ENCODE results near the gene CDRT15. TPM values are rescaled to one million over a fixed set of nuclear protein-coding genes. Genes with fewer than 3 reads are reported as not detected.
"Not testable (repeated sequence)": the region's sequence is repeated elsewhere in the genome, so short reads cannot be mapped to it uniquely, and the experiment has no call there.

CDRT15 gene
- polyA plus RNA-seq, 4 donors, result 0.34 to 1.3 (median 1.1) TPM; not detected in 1

DNA sequence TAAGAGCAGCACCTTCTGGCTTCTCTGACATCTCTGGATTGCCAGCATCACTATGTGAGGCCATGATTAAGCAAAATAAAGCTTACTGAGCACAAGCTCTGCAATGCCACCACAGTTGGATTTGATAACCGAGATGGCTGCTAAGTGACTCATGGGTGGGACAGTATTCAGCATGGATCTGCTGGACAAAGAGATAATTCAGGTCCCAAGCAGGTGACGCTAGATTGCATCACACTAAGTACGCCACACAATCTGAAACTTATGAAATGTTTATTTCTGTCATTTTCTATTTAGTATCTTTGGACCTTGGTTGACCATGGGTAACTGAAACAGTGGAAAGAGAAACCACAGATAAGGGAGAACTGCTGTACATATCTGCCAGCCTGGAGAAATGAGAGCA lies 27.4 kb downstream of the CDRT15 start:
- no peak for DNase-seq (ENCODE audit: low read depth in 4 of 4, low spot score in 2 of 4)

DNA sequence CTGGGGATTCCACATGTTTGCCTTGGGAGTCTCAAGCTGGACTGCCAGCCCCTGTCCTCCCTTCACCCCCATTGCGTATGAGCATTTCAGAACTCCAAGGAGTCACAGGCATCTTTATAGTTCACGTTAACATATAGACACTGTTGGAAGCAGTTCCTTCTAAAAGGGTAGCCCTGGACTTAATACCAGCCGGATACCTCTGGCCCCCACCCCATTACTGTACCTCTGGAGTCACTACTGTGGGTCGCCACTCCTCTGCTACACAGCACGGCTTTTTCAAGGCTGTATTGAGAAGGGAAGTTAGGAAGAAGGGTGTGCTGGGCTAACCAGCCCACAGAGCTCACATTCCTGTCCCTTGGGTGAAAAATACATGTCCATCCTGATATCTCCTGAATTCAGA lies 28.9 kb downstream of the CDRT15 start:
- no peak for DNase-seq (ENCODE audit: low read depth in 4 of 4, low spot score in 2 of 4)

DNA sequence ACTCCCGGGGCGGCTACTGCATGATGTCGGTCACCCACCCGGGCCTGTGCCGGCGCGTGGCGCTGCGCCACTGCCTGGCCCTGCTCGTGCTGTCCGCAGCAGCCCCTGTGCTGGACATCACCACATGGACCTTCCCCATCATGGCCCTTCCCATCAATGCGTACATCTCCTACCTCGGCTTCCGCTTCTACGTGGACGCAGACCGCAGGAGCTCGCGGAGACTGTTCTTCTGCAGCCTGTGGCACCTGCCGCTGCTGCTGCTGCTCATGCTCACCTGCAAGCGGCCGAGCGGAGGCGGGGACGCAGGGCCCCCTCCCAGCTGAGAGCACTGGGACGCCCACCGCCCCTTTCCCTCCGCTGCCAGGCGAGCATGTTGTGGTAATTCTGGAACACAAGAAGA lies 29.8 kb downstream of the CDRT15 start:
- DNase-seq (ENCODE audit: low read depth in 4 of 4, low spot score in 2 of 4), result no peak

DNA sequence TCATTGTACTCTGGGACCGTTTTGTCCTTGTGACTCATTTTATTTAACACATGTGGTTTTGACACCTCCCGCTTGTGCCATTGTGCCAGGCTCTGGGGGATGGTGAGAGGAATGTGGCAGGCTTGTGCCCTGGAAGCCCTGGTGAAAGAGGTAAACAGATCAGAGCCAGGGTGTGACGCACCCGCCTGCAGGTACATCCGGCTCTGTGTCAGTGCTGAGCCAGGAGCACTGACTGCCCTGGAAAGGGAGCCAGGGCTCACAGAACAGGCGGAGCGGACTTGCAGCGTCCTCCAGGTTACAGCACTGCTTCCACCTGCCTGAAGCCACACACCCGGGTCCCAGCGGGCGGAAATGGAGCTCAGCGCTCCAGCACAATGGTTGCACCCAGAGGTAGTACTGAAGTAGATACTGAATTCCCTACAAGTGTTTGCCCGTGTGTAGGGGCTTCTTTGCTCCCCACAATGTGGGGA lies 30.6 kb downstream of the CDRT15 start:
- DNase-seq (ENCODE audit: low read depth in 4 of 4, low spot score in 2 of 4), result no peak

DNA sequence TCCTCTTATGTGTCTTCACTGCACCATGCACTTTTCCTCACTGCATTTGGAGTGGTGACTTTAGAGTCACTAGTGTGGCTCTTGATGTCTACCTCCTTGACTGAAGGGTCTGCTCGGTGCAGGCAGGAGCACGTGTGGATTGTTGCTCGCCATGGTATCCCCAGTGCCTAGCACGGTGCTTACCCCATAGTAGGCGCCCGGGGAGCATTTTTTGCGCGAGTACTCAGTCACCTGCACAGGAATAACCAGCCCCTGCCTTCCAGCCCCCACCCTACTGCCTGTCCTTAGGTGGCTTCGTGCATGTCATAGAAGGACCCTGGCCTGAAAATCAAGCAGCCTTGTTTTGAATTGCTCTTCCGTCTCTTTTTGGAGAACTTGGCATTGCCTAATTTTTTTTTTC lies 31.3 kb downstream of the CDRT15 start:
- DNase-seq (ENCODE audit: low read depth in 4 of 4, low spot score in 2 of 4), result no peak

DNA sequence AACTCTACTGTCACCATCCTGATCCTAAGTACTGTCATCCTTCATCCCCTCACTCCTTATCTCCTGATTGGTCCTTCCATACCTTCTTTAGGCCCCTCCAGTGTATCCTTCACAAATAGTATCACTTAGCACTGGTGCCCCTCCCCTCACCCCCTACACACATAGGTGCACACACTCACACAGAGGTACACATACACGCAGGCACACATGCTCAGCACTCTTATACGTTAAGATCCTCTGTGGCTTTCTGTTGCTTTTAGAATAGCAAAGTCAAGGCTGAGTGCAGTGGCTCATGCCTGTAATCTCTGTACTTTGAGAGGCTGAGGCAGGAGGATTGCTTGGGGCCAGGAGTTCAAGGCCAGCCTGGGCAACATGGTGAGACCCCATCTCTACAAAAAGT lies 32.1 kb downstream of the CDRT15 start:
- no peak for DNase-seq (ENCODE audit: low read depth in 4 of 4, low spot score in 2 of 4)

DNA sequence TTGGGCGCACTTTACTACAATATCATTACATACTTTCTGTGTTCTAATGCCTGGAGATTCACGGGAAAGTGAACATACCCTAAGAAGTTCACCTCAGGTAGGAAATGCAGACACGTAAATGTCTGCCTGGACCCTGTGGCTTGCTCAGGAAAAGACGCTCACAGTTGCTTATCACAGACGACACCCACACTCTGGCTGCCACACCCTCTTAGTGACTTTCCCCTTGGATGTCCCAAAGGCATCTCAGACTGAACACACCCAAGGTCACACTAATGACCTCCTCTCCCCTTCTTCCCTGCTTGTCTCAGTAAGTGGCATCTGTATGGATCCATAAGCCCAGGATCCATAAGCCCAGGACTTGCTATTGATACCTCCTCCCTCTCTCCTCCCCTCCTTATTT lies 32.6 kb downstream of the CDRT15 start:
- DNase-seq (ENCODE audit: low read depth in 4 of 4, low spot score in 2 of 4), result no peak

DNA sequence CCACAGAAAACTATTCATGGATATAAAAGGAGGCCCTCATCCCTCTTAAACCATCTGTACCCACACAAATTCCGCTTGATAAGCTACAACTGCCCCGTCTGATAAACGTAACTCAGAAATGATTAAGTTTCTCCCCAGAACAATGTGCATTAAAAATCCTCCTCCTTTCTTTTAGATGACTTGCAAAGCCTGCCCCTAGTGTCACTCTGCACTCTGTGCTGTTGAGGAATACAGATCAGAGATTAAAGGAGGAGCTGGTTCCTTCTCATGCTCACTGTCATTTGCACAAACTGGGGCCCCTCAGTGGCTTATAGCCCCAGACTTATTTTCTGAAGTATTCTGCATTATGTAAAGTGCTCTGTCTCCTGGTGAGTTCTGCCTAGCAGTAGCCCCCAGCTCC lies 33.3 kb downstream of the CDRT15 start:
- DNase-seq (ENCODE audit: low read depth in 4 of 4, low spot score in 2 of 4), result no peak

DNA sequence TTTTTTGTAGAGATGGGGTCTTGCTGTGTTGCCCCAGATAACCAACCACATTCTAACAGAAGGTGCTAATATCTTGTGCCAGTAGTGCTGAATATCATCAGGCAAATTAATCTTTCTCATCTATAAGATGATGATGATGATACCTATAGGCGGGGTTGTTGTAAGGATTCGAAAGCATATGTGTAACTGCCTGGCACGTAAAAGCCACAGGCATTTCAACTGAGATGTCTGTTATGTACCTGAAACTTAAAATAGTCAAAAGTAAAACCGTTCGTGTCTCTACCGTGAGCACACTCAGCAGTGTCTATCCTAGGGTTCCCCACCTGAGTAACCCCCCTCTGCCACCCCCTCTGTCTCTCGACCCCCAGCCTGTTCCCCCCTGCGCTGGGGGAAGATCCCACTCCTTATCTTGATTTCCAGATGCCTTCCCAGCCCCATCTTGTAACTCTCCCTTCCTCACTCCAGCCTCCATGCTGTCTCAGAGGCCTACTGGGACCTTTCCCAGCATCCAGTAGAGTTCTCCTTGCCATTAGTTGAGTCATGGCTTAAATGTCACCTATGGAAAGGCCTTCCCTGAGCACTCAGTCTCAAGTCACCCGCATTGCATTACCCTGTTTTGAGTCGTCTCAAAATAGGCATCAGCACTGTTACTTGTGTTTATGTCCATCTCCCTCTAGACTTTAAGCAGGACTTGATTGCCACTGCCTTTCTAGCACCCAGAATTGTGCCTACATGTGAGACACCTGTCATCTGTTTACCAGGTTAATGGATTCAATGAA lies 34.1 kb downstream of the CDRT15 start:
- no peak for DNase-seq (ENCODE audit: low read depth in 4 of 4, low spot score in 2 of 4)

DNA sequence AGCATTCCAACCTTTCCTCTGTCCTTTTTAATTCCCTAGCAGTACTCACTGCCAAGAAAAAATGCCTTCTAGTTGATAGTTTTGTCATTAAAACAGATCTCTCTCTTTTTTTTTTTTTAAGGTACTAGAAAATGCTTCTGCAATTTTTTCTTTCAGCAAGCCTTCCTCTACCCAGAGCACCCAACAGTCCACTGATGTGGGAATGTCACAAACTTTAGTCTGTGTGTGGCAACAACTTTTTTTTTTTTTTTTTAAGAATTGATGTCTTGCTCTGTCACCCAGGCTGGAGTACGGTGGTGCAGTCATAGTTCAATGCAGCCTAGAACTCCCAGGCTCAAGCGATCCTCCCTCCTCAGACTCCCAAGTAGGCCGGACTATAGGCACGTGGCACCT lies 34.7 kb downstream of the CDRT15 start:
- DNase-seq (ENCODE audit: low read depth in 4 of 4, low spot score in 2 of 4), result no peak

DNA sequence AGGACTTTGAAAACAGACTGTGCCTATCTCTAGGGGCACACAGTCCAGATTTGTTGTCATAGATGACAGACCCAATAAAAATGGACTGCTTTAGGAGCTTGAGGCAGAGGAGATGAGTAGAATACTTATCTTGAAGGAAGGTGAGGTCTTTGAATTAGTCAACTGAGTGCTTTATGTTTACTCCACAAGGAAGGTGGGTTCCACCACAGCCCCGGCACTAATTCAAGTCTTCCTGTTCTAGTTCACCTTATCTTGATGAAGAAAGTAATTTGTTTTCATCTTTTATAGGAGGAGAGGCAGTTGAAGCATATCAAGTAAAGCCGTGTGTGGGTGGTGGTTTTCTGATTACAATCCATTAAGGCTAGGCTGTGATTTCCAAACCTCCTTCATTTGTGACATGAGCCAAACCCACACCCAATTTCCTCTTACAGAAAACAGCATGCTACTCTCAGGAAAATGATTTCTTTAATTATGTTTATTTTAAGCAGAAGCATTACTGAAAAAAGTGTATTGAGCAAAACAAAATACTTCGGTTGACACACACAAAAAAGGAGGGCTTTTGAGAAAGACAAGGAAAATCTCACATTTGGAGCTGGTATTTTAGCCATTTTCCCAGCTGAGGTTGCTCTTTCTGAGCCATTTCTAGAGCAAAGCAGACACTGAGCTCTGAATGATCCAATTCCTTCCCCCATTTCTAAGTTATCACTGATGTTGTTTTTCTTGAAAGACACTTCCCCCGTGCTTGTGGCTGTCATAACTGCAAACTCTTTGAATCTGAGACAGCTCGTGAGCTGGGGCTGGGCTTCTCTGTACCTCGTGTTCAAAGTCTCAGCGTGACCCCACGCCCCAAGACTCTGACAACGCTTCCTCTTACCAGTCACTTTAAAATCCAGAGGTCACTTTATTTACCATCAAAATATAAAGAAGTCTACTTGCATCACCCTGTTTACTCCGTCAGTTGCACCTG lies 35.4 kb downstream of the CDRT15 start:
- peak in 1 of 4 donors; percentile 3 for DNase-seq (ENCODE audit: low read depth in 4 of 4, low spot score in 2 of 4)

DNA sequence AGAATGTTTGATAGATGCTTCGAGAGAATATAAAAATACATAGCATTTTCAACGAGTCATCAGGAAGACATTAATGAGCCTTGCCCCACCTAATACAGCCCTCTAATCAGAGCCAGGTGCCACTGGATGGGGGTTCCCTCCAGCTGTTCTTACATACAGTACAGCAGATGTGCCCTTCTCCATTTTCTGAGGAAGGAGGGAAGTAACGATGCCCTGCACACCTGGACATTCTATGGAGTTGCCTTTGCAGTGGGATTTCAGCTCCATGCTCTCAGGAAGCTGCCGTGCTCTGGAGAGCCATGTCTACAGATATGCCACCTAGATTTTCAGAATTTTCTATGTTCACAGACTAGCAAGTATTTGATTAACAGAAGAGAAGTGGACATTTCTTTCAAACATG lies 36.3 kb downstream of the CDRT15 start:
- DNase-seq (ENCODE audit: low read depth in 4 of 4, low spot score in 2 of 4), result no peak

DNA sequence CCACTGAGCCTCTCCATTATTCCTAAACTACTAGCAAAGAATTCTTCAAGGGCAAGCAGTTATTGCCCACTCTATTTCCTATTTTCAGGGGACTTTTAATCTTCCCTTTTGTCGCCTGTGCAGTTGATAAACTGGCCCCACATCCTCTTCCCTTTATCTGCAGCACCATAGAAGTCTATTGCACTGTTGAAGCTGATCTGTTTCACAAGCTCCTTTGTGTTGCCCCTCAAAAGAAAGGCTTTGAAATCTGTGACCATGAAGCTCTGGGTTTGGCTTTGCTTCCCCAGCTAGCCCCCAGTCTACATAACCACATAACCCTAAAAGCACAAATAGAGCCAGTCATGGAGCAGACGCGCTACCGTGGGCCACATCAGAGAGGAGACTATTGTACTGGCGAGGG lies 37.1 kb downstream of the CDRT15 start:
- no peak for DNase-seq (ENCODE audit: low read depth in 4 of 4, low spot score in 2 of 4)

DNA sequence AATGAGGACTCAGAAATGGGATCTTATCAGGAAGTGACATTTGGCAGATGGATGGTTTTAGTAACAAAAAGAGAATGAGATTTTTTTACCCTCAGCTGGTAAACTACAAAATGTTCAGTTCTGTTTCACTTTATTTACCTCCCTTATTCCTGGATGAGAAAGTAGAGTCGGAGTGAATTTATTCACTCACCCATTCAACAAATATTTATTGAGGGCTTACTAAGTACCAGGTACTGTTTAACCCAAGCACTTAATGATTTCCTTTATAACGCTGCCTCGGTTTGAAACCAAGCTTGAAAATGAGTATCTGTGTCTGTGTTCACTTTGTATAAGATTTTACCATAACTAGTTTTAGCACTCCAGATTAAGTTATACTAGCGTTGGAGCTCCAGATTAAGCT lies 38.1 kb downstream of the CDRT15 start:
- DNase-seq (ENCODE audit: low read depth in 4 of 4, low spot score in 2 of 4), result no peak

DNA sequence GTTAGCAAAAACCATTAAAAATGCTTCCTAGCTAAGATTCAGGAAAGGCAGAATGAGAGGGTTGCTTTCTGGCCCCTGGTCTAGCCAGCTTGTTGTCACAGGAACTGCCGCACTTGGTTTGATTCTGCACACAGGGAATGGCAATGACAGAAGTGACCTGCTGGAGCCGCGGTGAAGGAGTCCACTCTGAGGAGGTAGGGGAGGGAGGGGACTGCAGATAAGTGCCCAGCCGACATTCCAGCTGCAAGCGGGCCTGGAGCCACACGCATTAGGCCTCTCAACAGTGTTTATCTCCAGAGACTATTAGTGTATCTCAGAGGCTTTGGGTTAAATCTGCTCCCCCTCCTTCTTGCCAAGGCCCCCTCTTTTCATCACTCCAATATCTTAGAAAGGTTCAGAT lies 38.6 kb downstream of the CDRT15 start:
- no peak for DNase-seq (ENCODE audit: low read depth in 4 of 4, low spot score in 2 of 4)

DNA sequence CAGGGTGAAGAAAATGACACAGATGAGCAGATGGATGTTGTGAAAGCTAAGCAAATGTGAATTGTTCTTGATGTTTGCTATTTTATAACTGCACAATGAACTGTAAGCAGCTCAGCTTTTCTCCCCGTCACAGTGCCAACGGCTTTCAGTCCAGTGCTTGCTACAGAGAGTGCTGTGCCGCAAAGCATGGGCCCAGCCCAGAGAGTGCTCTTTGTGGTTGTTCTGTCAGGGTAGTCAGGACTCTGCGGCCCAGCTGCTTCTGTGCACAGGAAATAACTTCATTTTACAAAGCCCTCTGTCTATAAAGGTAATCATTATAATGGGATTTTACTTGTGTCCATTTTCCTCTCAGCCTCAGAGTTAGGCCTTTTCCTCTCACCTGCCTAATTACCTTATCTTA lies 39.1 kb downstream of the CDRT15 start:
- no peak for DNase-seq (ENCODE audit: low read depth in 4 of 4, low spot score in 2 of 4)

DNA sequence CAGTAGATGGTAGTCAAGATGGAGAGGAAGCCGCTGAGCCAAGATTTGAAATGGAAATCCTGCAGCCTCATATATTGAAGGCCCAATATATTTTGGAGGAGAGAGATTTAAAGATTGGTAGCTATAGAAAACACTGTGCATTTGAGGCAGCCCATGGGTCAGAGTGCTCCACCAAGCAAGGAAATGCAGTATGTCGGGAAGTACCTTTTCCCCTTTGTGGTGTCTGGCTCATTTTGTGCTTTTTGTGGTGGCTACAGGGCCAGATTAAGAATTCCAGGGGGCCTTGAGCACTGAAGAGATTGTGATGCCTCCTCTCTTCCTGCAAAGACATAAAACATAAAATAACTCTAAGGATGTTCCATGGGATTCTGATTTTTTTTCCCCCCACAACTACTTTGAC lies 39.6 kb downstream of the CDRT15 start:
- no peak for DNase-seq (ENCODE audit: low read depth in 4 of 4, low spot score in 2 of 4)

DNA sequence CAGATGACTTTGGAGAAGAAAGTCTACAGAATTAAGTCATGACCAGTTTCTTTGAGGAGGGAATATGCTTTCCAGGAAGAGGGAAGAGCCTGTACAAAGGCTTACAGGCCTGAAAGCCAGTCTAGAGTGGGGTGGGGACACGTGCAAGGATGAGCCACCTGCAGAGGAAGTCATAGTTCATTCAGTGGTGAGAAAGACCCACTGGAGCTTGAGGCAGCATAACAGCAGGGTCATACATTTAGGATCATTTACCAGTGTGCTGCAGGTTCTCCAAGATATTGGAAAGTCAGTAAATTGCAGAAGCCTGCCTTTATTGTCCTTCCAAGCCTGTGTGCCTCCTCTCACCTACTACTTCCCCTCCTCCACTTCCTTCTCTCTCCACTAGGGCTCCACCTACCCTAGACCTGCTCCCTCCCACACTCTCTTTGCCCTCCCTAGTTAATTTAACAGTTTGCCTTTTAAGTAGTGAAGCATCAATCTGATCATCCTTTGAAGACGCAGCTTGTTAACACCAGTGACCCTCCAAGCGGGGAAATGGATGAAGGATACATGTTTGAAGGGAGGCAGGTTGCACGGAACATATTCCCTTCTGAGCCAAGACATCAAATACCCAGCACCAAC lies 40.2 kb downstream of the CDRT15 start:
- no peak for DNase-seq (ENCODE audit: low read depth in 4 of 4, low spot score in 2 of 4)

DNA sequence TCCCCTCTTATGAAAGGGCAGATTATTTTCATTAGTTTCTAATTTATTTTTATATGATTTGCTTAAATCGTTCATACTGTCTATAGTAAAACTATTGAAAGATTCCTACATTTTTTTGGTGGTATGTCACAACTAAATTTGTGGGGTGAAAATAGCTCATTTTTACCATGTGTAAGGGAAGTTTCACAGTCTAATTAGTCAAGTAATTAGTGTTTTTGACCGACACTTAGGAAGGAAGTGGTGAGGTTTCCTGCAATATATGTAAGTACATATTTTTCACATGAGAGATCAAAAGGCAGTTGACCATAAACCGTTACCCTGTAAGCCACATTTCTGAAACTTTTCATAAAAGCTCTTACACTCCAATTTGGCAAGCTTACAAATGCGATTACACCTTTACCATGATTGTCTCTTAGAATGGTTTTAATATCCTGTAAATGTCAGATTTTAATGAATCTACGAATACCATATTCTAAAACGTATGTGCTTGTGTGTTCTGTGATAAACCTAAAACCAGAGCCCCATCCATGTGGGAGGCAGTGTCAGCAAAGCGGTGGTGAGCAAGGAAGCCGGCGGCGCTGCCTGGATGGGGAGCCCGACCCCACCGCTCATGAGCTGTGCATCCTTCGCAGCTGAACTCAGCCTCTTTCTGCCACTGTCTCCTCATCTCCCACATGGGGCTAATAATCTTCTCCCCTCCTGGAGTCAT lies 43.9 kb downstream of the CDRT15 start:
- not testable (repeated sequence) for DNase-seq (ENCODE audit: low read depth in 4 of 4, low spot score in 2 of 4)

DNA sequence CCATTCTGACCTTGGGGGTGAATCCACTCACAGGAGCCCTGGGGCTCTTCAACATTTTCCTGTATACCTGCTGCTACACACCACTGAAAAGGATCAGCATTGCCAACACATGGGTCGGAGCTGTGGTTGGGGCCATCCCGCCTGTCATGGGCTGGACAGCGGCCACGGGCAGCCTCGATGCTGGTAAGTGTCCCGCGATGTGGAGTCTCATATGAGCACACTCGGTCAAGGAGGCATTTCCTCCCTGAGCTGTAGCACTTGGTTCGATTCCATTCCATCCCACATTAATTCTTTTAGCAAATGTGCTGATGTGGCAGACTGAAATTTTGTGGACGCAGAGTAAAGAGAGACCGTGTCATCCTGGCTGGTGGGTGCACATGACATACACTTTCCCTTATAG lies 44.6 kb downstream of the CDRT15 start:
- not testable (repeated sequence) for DNase-seq (ENCODE audit: low read depth in 4 of 4, low spot score in 2 of 4)

DNA sequence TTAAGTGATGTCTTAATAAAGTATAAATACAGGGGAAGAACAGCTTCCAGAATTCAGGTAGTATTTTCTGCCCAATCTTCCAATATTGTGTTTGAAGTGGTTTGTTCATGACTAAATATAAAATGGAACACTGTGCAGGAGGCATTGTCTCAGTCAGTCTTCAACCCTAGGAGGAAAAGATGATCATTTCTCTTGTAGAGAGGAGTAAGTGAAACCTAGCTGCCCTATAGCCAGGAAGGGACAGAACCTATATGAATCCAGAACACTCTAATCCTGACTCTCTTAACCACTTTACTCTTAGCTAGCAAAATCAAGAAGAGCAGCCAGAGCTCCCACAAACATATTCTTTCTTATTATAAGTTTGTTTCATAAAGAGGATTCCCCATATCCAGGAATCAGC lies 45.2 kb downstream of the CDRT15 start:
- DNase-seq (ENCODE audit: low read depth in 4 of 4, low spot score in 2 of 4), result not testable (repeated sequence)

Measured in left renal cortex interstitium (tissue), 4 donors.